Panc1 (cell line): Measurements from ENCODE around the gene ELP1. TPM values are rescaled to one million over a fixed set of nuclear protein-coding genes. Genes with fewer than 3 reads are reported as not detected.

Experiments
- ATAC-seq: fragments of 200-7000 bp; cut with Tn5 transposase; 2 replicates; pipeline ENCODE4 v1.9.1; 2020; ENCODE audit warnings: mild to moderate bottlenecking, moderate library complexity
- BruUV-seq: library from RNA; stranded (reverse); fragments of 400-500 nt; replicated peaks from 2 replicates; lab custom pipeline; 2021; lab: Mats Ljungman, UMichigan
- CTCF ChIA-PET: fragments of 300-600 bp; sonication (Branson Sonifier 250); formaldehyde crosslinking; loops from one replicate; lab custom pipeline; 2022; ENCODE audit warnings: antibody characterized with exemption; lab: Charles Lee
- POLR2A ChIA-PET: fragments of 300-600 bp; sonication (Branson Sonifier 250); formaldehyde crosslinking; loops from one replicate; lab custom pipeline; 2022; ENCODE audit warnings: antibody characterized with exemption; lab: Charles Lee
- DNase-seq: peaks from one replicate; pipeline ENCODE4 v3.0.0-alpha.2; 2010; ENCODE audit warnings: low read depth, low spot score
- H3K27ac ChIP-seq: 2 replicates; pipeline ENCODE4 v1.5.1; 2011; ENCODE audit warnings: mild to moderate bottlenecking, low read length, inconsistent platforms
- H3K27me3 ChIP-seq: fragments of 200-500 bp; sonication (Bioruptor generic); 2 replicates; pipeline ENCODE4 v1.6.0; 2014; ENCODE audit warnings: low read length, inconsistent platforms; ENCODE audit not compliant: control insufficient read depth, insufficient read depth
- H3K36me3 ChIP-seq: fragments of 200-500 bp; sonication (Bioruptor generic); 2 replicates; pipeline ENCODE4 v1.5.1; 2014; ENCODE audit warnings: inconsistent platforms, mild to moderate bottlenecking, low read length, moderate library complexity; ENCODE audit not compliant: control insufficient read depth, insufficient read depth
- H3K4me1 ChIP-seq: 2 replicates; pipeline ENCODE4 v1.5.1; 2011; ENCODE audit warnings: inconsistent platforms, mild to moderate bottlenecking, low read length, moderate library complexity; ENCODE audit not compliant: control insufficient read depth, insufficient read depth
- H3K4me3 ChIP-seq, 2 experiments: 2 replicates each; pipeline ENCODE4 v1.5.1; 2011 to 2012; ENCODE audit warnings: low read depth in 2 of 2, low read length in 2 of 2, mild to moderate bottlenecking in 2 of 2, inconsistent platforms in 1 of 2, moderate library complexity in 1 of 2
- H3K9me3 ChIP-seq: fragments of 200-500 bp; sonication (Bioruptor generic); 2 replicates; pipeline ENCODE4 v1.5.1; 2014; ENCODE audit warnings: low read depth, mild to moderate bottlenecking, inconsistent platforms, low read length, moderate library complexity; ENCODE audit not compliant: control insufficient read depth, insufficient read depth
- CTCF ChIP-seq: fragments of 450-650 bp; IDR thresholded peaks from 2 replicates; pipeline ENCODE4 v1.5.1; 2017; ENCODE audit warnings: mild to moderate bottlenecking
- POLR2AphosphoS5 ChIP-seq: IDR thresholded peaks from 2 replicates; pipeline ENCODE4 v1.6.1; 2012; ENCODE audit warnings: mild to moderate bottlenecking, low read depth, low read length, moderate library complexity
- REST ChIP-seq, 2 experiments: IDR thresholded peaks; 2 replicates each; pipeline ENCODE4 v1.6.1; 2011 to 2012; ENCODE audit warnings: low read depth in 2 of 2, control low read depth in 1 of 2, low read length in 1 of 2, mild to moderate bottlenecking in 1 of 2, moderate library complexity in 1 of 2; ENCODE audit not compliant: insufficient read depth in 1 of 2
- SIN3A ChIP-seq: IDR thresholded peaks from 2 replicates; pipeline ENCODE4 v1.6.1; 2012; ENCODE audit warnings: low read depth, mild to moderate bottlenecking, low read length, moderate library complexity, borderline replicate concordance; ENCODE audit not compliant: insufficient read depth
- TCF7L2 ChIP-seq: IDR thresholded peaks from 2 replicates; pipeline ENCODE4 v1.6.1; 2011; ENCODE audit warnings: mild to moderate bottlenecking, low read depth, low read length, inconsistent platforms
- in situ Hi-C: cut with HindIII; loops from 2 replicates; pipeline ENCODE4 v1.10.0; 2016; ENCODE audit warnings: low sequenced_read_pairs, low pct_unique_long_range_greater_than_20kb
- intact Hi-C: fragments of 100-400 bp; cut with micrococcal nuclease; formaldehyde crosslinking; loops from one replicate; pipeline ENCODE4 v1.10.0; 2022; ENCODE audit not compliant: unreplicated experiment
- total RNA-seq: library from RNA; stranded (reverse); gene quantifications from one replicate; pipeline ENCODE4 v1.2.1, GENCODE V29; 2021; ENCODE audit not compliant: unreplicated experiment

The ELP1 gene
- total RNA-seq, 1 experiment from 2014 or later, result 17.1 TPM

- H3K4me1 ChIP-seq, result no peaks in the 10 kb centered on the region
- no peak overlapping the region for H3K27ac ChIP-seq
- ChIA-PET POLR2A (no interaction called here), CTCF (no interaction called here)
- DNase-seq (no peak), ATAC-seq (no peak)
- no peaks in the 10 kb centered on the region for H3K27me3 ChIP-seq
- H3K4me3 ChIP-seq, result no peak overlapping the region
- no TSS peak for BruUV-seq
- H3K36me3 ChIP-seq, result peaks cover 9% of the 10 kb centered on the region; the same call in 1 of the 2 replicates
- in situ Hi-C loops, result no loop called here
- no peaks in the 10 kb centered on the region for H3K9me3 ChIP-seq
- no peak for TF ChIP-seq POLR2AphosphoS5
- no peak for TF ChIP-seq TCF7L2
- TF ChIP-seq SIN3A, result no peak
- TF ChIP-seq REST (IDR thresholded peaks at IDR 0.05; ENCODE audit: insufficient read depth in 1 of 2, low read depth in 2 of 2, low read length in 1 of 2), result no peak
- no peak for TF ChIP-seq CTCF
- intact Hi-C loops, result no loop called here
Measured at GRCh38 chr9:108978205-108978604, 44.3 kb upstream of the ELP1 start.

GRCh38 chr9:108973895-108974294 is 40.0 kb upstream of the ELP1 start:
- no peak for TF ChIP-seq CTCF
- no peak for TF ChIP-seq REST (IDR thresholded peaks at IDR 0.05; ENCODE audit: insufficient read depth in 1 of 2, low read depth in 2 of 2, low read length in 1 of 2)
- no peak for TF ChIP-seq SIN3A
- TF ChIP-seq TCF7L2, result no peak
- no peaks in the 10 kb centered on the region for H3K27me3 ChIP-seq
- H3K4me1 ChIP-seq, result no peaks in the 10 kb centered on the region
- no peak for DNase-seq
- no TSS peak for BruUV-seq
- no peak overlapping the region for H3K4me3 ChIP-seq
- H3K9me3 ChIP-seq, result no peaks in the 10 kb centered on the region
- in situ Hi-C loops (no loop called here), intact Hi-C loops (no loop called here)
- POLR2A ChIA-PET, result no interaction called here
- CTCF ChIA-PET, result no interaction called here
- ATAC-seq, result no peak
- H3K27ac ChIP-seq, result no peak overlapping the region
- H3K36me3 ChIP-seq, result peaks cover 6% of the 10 kb centered on the region; the same call in 1 of the 2 replicates
